ENCODE measurements around the gene SH3BGR.
A peak's percentile ranks its signal among the peaks of the same experiment; 100 is the strongest.
"Not testable (repeated sequence)": the region's sequence is repeated elsewhere in the genome, so short reads cannot be mapped to it uniquely, and the experiment has no call there.

The SH3BGR gene

DNA sequence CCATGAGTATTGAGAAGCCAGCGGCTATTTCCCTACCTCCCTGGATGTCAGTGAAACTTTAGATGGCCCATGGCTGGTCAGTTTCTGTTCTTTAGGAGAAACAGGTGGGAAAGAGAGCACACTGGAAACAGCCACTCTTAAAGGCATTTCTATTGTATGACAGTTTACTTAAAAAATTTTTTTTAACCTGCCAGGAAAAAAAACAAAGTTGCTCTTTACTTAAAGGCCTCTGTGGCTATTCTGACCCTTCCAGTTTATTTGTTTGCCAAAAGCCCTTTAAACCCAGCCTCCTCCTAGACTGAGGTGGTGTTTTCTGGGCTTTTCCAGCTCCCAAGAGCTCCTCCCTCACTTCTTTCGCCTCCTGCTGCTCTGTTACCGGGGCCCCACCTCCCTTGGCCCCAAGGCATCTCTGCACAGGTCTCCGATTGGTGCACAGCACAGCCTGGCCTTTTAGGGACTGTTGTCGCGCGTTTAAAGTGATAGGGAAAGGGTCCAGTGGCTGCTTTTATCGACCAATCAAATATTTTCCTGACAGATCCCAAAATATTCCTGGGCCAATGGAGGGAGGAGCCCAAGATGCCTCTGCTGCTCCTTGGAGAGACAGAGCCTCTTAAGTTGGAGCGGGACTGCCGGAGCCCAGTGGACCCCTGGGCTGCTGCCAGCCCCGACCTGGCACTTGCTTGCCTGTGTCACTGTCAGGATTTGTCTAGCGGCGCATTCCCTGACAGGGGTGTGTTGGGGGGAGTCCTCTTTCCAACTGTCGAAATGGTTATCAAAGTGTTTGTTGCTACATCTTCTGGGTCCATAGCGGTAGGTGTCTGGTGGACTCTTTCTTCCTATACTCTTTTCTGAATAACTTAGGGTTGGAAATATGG, at the start of gene SH3BGR:
Gene SH3BGR, plus strand, starts transcription at position 639 of the 875 bp plus-strand sequence. Its CDS starts 127 bp downstream, at position 766.
- peak; percentile 67 for DNase-seq

DNA sequence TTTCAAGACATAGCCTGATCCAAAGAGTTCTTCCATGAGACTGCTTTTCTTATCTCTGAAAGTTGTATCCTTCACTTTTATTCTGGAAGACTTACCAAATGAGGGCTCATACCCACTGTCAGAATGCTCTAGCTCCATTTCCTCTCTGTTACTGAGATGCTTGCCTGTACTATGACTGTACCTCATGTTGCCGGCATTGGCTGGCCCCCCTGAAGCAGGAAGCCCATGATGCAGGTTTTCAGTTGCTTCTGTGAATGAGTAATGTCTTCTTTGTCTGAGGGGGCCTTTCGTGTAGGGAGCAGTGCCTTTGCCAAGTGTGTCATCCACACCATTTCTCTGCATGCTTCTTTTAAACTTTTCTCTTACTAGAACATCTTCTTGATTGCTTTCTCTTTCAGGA, 45.7 kb upstream of the SH3BGR start:
- DNase-seq = no peak

DNA sequence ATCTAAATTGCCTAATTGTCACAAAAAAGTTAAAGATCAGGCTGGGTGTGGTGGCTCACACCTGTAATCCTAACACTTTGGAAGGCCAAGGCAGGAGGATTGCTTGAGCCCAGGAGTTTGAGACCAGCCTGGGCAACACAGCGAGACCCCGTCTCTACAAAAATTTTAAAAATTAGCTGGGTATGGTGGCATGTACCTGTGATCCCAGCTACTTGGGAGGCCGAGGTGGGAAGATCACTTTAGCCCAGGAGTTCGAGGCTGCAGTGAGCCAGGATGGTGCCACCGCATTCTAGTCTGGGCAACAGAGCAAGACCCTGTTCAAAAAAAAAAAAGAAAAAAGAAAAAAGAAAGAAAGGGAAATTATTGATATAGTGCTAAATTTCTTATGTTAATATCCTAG, 32.6 kb upstream of the SH3BGR start:
- DNase-seq = not testable (repeated sequence)

DNA sequence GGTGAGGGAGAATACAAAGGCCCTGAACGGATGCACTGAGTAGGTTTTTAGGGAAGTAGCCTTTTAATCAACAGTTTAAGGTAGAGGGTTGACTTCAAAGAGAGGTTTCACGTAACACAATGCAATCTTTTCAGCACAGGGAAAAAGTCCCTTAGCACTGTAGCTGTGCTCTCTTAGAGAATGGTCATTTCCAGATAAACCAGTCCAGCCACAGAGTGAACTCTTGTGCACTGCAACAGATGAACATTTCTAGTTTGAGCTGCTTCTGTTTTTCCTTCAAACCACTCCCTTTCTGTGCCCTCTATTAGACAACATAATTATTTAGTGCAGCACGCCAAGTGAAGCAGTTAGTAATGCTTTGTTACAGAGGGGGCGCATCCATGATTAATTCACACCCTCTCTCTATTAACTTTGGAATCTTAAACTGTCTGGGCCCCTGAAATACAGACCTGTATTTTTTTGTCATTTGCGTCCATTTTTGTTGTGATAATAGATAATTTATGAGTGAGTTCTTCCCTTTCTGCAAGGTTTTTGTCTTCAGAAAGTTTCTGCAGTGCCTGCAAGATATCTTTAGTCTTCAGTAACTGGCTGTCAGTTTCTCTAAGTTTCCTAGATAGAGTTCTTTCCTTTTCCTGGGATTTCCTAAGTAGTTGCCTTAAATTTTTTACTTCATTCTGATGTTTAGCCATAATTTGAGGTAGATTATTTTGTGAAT, 29.1 kb upstream of the SH3BGR start:
- peak; percentile 93 for DNase-seq

DNA sequence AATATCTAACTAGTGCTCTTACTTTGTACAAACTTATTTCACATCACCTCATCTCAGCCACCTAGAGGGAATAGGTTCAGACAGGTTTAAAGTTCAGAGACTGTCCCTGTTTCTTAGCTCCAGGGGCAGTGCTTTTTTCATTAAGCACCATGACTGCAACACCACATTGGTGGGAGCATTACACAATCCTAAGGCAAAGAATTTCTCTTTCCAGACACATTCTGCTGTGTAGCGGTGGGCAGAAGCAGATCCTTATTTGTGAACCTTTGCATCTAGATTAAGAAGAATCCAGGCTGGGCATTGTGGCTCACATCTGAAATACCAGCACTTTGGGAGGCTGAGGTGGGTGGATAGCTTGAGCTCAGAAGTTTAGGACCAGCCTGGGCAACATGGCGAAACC, 22.3 kb upstream of the SH3BGR start:
- no peak for DNase-seq

DNA sequence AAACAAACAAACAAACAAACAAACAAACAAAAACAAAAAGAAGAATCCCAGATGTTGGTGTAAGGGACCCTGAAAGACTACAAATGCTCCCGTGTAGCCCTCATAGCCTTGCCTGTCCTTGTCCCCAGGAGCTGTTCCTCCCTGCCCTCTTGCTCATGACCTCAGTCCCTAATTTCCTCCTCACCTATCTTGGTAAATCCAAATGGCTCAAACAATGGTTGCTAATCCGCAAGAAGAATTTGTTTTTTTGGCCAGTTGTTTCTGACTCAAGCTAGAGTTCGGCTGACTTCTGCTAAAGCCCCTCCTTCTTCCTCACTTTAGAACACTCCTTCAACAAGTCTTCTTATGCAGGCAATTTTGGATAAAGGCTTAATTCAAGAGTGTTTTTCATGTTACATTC, 21.8 kb upstream of the SH3BGR start:
- no peak for DNase-seq

DNA sequence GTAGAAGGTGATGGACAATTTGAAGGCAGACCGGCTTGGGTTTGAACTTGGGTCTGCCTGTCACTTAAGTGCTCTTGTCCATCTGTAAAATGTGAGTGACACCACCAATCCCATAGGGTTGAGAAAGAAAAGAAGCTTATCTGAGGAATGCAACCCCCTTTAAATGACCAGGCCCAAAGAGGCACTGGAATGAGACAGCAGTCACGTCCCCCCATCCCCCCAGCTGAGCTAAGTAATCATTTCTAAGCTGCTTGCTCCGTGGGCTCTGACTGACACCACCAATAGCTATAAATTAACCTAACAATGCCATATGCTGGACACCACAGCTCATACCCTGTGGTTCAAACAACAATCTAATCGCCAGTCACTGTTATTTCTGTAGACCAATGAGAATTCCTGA, 21.3 kb upstream of the SH3BGR start:
- peak; percentile 32 for DNase-seq

DNA sequence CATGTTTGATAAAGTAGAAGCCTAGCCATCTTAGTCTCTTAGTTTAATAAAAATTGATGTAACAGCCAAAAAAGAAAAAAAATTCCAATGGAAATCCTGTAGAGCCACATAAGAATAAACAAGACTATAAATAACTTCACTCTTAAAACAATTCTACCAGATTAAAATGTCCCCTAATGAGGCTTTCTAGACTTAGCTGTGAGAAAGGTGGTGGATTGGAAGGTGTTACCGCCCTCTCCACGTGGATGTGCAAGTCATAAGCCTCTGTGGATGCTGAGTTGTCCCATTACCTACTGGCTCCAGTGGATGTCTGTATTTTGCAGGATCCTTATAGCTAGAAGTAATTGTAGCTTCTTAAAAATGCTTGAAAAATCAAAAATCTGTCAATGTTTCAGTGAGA, 20.8 kb upstream of the SH3BGR start:
- no peak for DNase-seq

DNA sequence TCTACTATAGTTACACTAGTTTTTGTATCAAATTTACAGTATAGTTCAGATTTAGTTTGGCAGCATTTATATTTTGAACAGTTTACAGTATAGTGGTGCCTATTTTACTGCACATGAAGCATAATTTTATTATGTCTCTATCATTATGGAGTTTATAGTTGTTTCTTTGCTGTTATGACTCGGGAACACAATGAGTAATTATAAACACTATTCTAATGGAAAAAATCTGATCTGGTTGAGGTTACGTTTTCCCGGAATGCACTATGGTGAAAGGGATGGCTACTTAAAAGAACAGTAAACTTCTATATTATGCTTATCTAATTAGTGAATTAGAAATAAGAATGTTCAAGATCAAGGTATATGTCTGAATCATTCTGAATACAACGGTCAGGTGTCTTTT, 16.8 kb upstream of the SH3BGR start:
- no peak for DNase-seq

DNA sequence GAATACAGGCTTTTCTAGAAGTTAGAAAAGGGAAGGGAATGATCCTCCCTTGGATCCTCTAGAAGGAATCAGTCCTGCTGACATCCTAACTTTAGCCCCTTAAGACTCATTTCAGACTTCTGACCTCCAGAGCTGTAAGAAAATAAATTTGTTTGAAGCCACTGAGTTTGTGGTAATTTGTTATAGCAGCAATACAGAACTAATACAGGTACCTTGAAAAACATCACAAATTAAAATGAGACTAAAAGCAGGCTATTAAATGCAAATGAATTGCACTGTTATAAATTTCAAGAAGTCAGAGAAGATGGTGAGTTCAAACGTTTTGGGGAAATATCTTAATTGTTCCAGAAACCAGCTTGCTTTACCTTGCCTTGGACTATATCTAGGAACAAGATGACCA, 12.5 kb upstream of the SH3BGR start:
- DNase-seq = no peak

DNA sequence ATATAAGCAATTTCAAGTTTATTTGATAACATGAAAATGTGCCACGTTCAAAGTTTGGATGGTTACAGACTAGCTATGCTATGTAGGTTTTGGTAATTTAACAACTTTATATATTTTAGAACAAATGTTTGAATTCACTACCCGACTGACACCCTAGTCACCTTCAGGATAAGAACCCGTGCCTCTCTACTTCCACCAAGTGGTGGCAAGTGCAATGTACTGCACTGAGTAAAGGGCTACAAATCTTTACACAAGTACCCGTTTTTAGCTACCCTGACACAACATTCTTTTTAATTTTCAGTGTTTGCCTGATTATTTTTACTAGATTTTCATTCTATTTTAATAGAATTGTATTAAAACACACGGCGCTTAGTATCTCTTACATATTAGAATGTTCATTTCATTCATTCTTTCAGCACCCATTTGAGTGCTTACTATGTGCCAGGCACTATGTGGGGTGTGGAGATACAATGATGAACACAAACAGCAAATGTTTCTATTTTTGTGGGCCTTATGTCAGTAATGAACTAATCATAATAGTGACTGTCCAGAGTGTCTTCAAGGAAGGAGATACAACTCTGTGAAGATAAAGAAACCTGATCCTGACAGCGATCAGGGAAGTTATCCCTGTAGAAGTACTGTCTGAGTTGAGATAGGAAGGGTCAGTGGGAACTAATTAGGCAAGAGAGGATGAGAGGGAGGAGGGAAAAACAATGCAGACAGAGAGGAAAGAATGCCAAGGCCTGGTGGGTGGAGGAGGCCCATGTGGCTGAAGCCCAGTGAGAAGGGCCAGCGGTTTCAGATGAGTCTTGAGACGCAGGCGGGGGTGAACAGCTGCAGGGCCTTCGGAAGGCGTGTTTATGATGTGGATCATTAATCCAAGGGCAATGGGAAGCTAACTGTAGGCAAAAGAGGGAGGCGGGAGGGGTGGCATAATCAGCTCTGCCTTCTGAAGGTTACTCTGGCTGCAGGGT, 10.0 kb upstream of the SH3BGR start:
- peak; percentile 90 for DNase-seq

DNA sequence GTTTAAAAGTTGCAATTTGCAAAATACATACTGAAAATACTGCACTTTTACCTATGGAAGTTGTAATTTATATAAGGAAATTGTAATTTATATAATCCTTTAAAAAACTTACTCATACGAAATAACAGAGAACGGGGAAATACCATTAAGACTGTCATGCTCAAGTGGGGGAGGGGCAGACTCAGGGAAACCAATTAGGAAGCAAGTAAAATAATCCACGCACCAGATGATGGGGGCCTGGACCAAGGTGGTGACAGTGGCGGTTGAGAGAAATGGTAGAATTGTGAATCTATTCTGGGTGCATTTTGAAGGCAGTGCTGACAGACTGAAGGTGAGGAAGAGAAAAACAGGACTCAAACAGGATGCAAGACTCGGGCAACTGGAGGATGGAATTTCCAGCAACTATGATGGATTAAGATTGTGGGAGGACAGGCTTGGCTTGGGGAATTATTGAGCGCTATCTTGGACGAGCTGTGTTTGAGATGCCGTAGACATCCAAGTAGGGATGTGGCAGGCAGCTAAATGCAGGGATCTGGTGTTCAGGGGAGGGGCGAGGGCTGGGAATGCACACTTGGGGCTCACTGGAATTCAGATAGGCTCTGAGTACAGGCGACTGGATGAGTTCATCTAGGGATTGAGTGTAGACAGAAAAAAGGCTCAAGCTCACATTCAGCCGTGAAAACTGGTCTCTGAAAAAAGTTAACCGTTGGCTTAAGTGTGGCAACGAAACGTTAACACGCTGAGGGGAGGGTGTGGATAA, 7.2 kb upstream of the SH3BGR start:
- no peak for DNase-seq

DNA sequence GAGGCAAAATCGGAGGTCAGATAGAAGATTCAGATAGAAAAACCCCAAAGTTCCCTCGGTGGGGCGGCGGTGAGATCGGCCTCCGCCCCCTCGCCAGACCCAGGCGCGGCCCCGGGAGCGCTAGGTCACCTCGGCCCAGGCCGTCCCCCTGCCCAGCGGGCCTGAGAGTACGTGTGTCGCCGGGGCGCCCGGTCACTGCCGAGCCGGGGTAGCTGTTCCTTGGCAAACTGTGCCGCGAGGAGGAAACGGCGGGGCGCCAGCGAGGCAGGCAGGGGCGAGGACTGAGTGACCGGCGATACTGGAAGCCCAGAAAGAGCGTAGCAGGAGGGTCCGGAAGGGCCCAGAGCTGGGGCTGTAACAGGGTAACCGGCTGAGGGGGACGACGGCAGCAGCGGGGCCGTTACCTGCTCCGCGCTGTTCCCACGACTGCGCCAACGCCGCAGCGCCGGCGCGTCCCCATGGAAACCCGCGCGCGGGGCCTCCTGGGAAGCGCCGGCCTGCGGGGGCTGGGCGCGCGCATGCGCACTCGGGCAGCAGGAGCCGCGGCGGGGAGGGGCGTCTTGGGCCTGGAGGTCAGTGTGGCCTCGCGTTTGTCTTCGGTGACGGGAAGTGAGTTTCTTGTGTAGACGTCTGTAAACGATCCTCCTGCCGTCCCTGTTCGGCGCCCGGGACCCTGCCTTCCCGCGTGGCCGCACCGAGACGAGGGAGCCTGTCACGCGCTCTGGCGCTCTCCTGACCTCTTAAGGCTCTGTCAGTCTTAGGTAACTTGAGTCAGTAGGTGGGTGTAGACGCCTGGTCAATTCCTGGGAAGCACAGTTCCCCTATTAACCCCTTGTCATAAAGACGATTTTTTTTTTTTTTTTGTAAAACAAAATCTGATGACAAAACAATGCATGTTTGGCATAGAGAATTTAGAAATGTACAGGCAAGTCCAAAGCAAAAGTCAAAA, 6.2 kb upstream of the SH3BGR start, which contains the start of gene LCA5L:
Gene LCA5L, minus strand, starts transcription at position 458 of the 949 bp plus-strand sequence. CDS start 17,285 bp downstream, outside the sequence.
- peak; percentile 99 for DNase-seq

DNA sequence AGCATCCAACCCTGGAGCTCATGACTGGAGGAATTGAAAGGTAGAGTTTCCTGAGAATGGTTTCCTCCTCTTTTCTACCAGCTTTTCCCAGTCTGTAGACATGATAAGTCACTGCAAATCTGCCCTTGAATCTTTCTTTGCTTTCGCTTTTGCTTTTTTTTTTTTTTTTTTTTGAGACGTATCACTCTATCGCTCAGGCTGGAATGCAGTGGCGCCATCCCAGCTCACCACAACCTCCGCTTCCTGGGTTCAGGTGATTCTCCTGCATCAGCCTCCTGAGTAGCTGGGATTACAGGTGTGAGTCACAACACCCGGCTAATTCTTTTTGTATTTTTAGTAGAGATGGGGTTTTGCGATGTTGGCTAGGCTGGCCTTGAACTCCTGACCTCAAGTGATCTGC, 4.5 kb upstream of the SH3BGR start:
- peak; percentile 41 for DNase-seq

DNA sequence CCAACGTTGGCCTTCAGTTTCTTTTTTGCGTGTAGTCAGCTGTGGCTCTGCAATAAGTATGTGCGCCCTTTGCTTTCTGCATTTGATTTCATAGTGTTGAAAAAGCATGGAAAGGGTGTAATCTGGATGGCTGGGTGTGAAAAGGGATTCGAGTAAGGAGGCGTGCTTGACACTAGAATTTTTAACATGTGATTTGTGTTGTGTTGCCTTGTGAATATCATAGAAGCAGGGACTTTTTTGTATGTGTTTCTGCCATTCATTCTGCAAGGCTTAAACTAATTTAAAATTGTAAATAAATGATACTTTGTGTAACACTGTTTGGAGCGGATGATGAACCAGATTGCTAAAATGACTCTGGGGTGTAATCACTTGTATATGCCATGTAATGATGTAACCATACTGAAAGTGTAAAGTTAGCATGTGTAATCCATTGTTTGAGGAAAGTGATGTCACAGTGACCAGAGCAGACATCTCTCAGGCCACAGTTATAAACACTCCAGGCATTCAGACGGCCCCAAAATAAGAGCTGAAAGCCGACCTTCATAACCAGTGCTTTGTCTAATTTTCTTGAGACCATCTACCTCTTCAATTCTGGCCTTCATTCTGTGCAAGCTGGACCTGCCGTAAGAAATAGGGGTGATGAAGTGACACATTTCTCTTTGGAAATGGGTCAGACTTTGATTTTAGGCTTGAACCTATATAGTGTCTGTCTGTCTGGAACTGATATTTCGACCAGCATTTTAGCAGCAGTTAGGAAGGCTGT, 618 bp downstream of the SH3BGR start:
- DNase-seq = peak; percentile 73

DNA sequence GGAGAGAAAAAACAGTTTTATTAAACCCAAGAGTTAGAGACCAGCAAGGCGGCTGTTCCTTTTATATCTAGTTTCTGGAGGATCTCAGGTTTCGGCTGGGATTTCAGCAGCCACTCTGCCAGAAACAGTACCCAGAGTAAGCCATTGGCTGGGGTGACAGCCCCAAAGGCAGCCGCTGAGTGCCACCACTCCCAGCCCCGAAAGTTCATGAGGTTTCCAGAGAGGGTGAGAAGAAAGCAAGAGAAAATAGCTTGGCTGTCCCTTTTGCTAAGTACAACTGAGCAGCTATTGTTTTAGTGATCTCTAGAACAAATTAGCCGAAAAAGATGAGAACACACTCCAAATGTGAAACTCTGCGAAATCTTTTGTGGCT, 1.2 kb downstream of the SH3BGR start:
- DNase-seq = peak; percentile 46

DNA sequence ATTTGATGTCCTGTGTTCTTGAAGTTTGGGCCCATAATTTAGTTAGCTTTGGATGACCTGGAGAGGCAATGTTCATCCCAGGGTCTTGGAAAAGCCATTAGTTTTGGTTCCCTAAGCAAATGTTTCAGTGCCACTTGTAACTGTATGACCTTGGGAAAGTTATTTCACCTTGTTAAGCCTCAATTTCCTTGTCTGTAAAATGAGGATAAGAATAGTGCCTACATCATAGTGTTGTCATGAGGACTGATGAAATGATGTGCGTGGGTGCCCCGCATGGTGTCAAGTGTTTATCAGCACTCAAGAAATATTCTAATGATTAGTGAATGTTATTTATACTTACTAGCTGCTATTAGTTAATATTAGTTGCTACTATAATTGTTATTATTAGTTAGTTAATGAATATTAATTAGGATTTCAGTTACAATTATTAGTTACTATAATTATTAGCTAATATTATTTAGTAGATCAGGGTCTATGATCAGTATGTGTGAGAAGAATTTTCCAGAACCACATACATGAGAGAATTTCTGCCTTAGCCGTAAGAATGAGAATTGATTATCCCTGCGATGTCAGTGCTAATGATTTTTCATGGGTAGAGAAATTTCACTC, 1.9 kb downstream of the SH3BGR start:
- DNase-seq = no peak

DNA sequence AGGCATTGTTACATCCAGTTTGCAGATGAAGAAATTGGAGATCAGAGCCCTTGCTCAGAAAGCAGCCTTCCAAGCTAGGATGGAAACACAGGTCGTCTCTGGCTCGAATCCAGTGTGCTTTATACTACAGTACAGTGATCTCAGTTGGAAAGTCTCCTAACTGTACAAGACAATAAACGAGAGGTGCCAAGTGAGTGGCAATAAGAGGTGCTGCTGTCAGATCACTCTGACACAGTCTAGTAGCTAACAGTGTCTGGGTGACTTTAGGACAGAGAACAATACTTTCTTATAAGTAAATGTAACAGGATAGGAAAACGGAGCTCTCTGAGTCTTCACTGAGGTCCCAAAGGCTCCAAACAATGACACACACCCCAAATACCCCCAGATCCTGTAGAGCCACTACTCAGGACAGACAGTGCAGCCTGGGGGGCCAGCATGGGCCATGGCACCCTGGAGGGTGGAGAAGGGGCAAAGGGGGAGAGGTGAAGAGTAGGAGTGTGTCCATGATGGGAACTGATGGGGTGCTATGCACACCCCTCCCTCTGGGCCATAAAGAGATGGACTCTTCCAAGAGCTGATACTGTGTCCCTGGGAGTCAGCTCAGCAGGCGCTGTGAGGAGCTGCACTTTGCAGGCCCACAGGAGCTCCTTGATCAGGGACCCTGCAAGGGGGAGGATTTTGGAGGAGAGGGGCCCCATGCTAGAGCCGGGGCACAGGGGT, 3.3 kb downstream of the SH3BGR start:
- no peak for DNase-seq

DNA sequence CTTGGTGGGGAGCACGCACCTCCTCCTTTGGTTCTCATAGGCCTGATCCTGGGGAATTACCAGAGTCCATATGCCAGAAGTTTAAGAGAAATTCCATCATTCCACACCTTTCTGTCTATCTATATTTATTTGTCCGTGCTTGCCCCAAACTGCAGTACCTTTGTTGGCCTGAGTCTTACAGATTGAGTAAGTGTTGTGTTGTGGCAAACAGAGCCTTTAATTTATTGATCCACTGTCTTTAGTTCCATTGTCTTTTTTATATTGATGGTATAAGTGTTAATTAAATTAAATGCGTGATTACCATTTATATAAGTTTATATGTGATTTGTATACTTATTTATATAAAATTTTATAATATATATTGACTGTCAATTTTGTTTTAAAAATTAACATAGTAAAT, 4.9 kb downstream of the SH3BGR start:
- no peak for DNase-seq

Measured in OCI-M1 (cell line).